Neuronal stem cell (in vitro differentiated cells): ENCODE data around the gene DLL3. TPM values are rescaled to one million over a fixed set of nuclear protein-coding genes. Genes with fewer than 3 reads are reported as not detected.
"Not testable (repeated sequence)": the region's sequence is repeated elsewhere in the genome, so short reads cannot be mapped to it uniquely, and the experiment has no call there.

Experiments used
- DNase-seq: peaks from one replicate; pipeline ENCODE4 v3.0.0-alpha.2; 2013; ENCODE audit warnings: low spot score
- H2AFZ ChIP-seq: one replicate; pipeline ENCODE4 v1.6.1; 2013; ENCODE audit warnings: mild to moderate bottlenecking, low read length, inconsistent platforms
- H2AK5ac ChIP-seq: 2 replicates; pipeline ENCODE4 v1.6.1; 2013; ENCODE audit warnings: low read depth, mild to moderate bottlenecking, inconsistent platforms, low read length, moderate library complexity, mixed read lengths
- H2BK120ac ChIP-seq: 2 replicates; pipeline ENCODE4 v1.6.1; 2013; ENCODE audit warnings: low read depth, mild to moderate bottlenecking, inconsistent platforms, low read length, moderate library complexity, mixed read lengths
- H2BK12ac ChIP-seq: one replicate; pipeline ENCODE4 v1.6.1; 2013; ENCODE audit warnings: low read length, inconsistent platforms
- H2BK15ac ChIP-seq: 2 replicates; pipeline ENCODE4 v1.6.1; 2013; ENCODE audit warnings: mild to moderate bottlenecking, low read length, inconsistent platforms, mixed read lengths
- H2BK5ac ChIP-seq: one replicate; pipeline ENCODE4 v1.6.1; 2013; ENCODE audit warnings: inconsistent platforms, mild to moderate bottlenecking, low read length, moderate library complexity
- H3K14ac ChIP-seq: one replicate; pipeline ENCODE4 v1.6.1; 2013; ENCODE audit warnings: low read length, inconsistent platforms
- H3K18ac ChIP-seq: 2 replicates; pipeline ENCODE4 v1.6.1; 2013; ENCODE audit warnings: low read length, inconsistent platforms
- H3K23ac ChIP-seq: 2 replicates; pipeline ENCODE4 v1.6.1; 2013; ENCODE audit warnings: low read depth, mild to moderate bottlenecking, mixed read lengths, low read length, inconsistent platforms; ENCODE audit not compliant: poor library complexity
- H3K27ac ChIP-seq: replicated peaks from 3 replicates; pipeline ENCODE4 v1.5.1; 2013; ENCODE audit warnings: low read length, inconsistent platforms
- H3K27me3 ChIP-seq, 3 experiments: 2 replicates each; pipeline ENCODE4 v1.6.1; 2013; ENCODE audit warnings: low read length in 3 of 3, mild to moderate bottlenecking in 2 of 3, inconsistent platforms in 1 of 3, low read depth in 1 of 3, mixed read lengths in 1 of 3, moderate library complexity in 1 of 3; ENCODE audit not compliant: control insufficient read depth in 3 of 3, insufficient read depth in 3 of 3
- H3K36me3 ChIP-seq, 2 donors: replicated peaks in 1 of 2; 2 replicates each; pipeline ENCODE4 v1.6.1; 2013; ENCODE audit warnings: low read length in 2 of 2; ENCODE audit not compliant: control insufficient read depth in 2 of 2, insufficient read depth in 2 of 2
- H3K4ac ChIP-seq: 2 replicates; pipeline ENCODE4 v1.6.1; 2013; ENCODE audit warnings: inconsistent platforms, mild to moderate bottlenecking, low read length, moderate library complexity
- H3K4me1 ChIP-seq, 2 donors: 1 replicate in 1 of 2; 2 replicates in 1 of 2; pipeline ENCODE4 v1.6.1; 2013; ENCODE audit warnings: low read length in 2 of 2, low read depth in 1 of 2; ENCODE audit not compliant: control insufficient read depth in 2 of 2, insufficient read depth in 1 of 2
- H3K4me2 ChIP-seq: one replicate; pipeline ENCODE4 v1.6.1; 2013; ENCODE audit warnings: mild to moderate bottlenecking, low read length, inconsistent platforms; ENCODE audit not compliant: insufficient read depth, poor library complexity, severe bottlenecking
- H3K4me3 ChIP-seq, 2 donors: 2 replicates each; pipeline ENCODE4 v1.5.1; 2013; ENCODE audit warnings: low read length in 2 of 2, mild to moderate bottlenecking in 2 of 2, inconsistent platforms in 1 of 2, moderate library complexity in 1 of 2
- H3K79me1 ChIP-seq: one replicate; pipeline ENCODE4 v1.6.1; 2013; ENCODE audit warnings: low read depth, mild to moderate bottlenecking, inconsistent platforms, low read length, moderate library complexity
- H3K9ac ChIP-seq: one replicate; pipeline ENCODE4 v1.6.1; 2013; ENCODE audit warnings: mild to moderate bottlenecking, low read depth, low read length, inconsistent platforms; ENCODE audit not compliant: poor library complexity
- H3K9me3 ChIP-seq, 2 donors: replicated peaks in 1 of 2; 2 replicates each; pipeline versions ENCODE3 to v1.6.1; 2013; ENCODE audit warnings: low read length in 2 of 2, mild to moderate bottlenecking in 2 of 2, inconsistent platforms in 1 of 2, low read depth in 1 of 2, mixed read lengths in 1 of 2, moderate library complexity in 1 of 2; ENCODE audit not compliant: control insufficient read depth in 2 of 2, insufficient read depth in 1 of 2
- H4K8ac ChIP-seq: one replicate; pipeline ENCODE4 v1.6.1; 2013; ENCODE audit warnings: low read depth, mild to moderate bottlenecking, inconsistent platforms, low read length, moderate library complexity
- H4K91ac ChIP-seq: one replicate; pipeline ENCODE4 v1.6.1; 2013; ENCODE audit warnings: low read length, low read depth, mild to moderate bottlenecking, inconsistent platforms; ENCODE audit not compliant: poor library complexity
- WGBS, 2 donors: extraction: QIAGEN DNeasy Blood & Tissue Kit; methylation state at CpG; one replicate each; pipeline ENCODE4 v1.1.7; 2013; ENCODE audit warnings: missing lambda C conversion rate in 2 of 2, mixed read lengths in 1 of 2; ENCODE audit not compliant: insufficient read length in 2 of 2, insufficient replicate concordance in 1 of 2; ENCODE audit errors: extremely low coverage in 2 of 2; 5-methylcytosine and 5-hydroxymethylcytosine counted together
- polyA plus RNA-seq, 2 experiments: library from polyadenylated mRNA; stranded (reverse); fragments of 200-250 nt; gene quantifications; one replicate each; pipeline ENCODE4 v1.2.3, GENCODE V29; 2013

The DLL3 gene, protein sequence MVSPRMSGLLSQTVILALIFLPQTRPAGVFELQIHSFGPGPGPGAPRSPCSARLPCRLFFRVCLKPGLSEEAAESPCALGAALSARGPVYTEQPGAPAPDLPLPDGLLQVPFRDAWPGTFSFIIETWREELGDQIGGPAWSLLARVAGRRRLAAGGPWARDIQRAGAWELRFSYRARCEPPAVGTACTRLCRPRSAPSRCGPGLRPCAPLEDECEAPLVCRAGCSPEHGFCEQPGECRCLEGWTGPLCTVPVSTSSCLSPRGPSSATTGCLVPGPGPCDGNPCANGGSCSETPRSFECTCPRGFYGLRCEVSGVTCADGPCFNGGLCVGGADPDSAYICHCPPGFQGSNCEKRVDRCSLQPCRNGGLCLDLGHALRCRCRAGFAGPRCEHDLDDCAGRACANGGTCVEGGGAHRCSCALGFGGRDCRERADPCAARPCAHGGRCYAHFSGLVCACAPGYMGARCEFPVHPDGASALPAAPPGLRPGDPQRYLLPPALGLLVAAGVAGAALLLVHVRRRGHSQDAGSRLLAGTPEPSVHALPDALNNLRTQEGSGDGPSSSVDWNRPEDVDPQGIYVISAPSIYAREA
- 4.0 TPM for polyA plus RNA-seq (2013, experiment 1 of 2)
- polyA plus RNA-seq (2013, experiment 2 of 2): 4.0 TPM

DNA sequence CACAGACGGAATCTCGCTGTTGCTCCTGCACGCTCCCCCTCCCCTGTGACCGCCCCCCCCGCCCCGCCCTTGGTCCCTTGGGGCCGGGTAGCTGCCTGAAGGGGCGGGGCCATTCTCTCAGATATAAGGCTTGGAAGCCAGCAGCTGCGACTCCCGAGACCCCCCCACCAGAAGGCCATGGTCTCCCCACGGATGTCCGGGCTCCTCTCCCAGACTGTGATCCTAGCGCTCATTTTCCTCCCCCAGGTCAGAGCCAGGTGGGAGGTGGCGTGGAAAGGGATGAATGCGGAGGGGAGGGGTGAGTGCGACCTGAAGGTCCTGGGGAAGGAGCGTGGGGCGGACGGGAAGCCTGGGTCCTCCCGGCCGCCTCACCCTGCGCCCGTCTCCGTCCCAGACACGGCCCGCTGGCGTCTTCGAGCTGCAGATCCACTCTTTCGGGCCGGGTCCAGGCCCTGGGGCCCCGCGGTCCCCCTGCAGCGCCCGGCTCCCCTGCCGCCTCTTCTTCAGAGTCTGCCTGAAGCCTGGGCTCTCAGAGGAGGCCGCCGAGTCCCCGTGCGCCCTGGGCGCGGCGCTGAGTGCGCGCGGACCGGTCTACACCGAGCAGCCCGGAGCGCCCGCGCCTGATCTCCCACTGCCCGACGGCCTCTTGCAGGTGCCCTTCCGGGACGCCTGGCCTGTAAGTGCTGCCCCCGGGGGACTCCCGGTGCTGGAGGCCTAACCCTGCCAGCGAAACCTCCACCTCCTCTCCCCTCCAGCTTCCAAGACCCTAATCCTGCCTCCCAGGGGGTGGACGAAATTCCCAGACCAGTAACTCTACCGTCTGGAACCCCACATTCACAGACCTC is at the start of gene DLL3:
TSS of gene DLL3 (plus strand) at position 150 of the 845 bp plus-strand sequence. CDS start at position 178, 28 bp downstream.
- H3K23ac ChIP-seq: peak within 1 kb of the TSS; percentile 66
- no peaks in the 10 kb centered on the region for H3K79me1 ChIP-seq
- peaks cover 11 to 48% (median 32%) of the 10 kb centered on the region in 3 experiments for H3K27me3 ChIP-seq
- no CpG with 5 or more reads among the region's 60 CpGs for WGBS, 2 donors
- peak within 1 kb of the TSS; percentile 4 for H2BK12ac ChIP-seq
- peak within 1 kb of the TSS; percentile 85 for H2AFZ ChIP-seq
- no peaks in the 10 kb centered on the region for H3K36me3 ChIP-seq
- H2BK120ac ChIP-seq: peak within 1 kb of the TSS; percentile 10
- no peak for DNase-seq
- no peak within 1 kb of the TSS for H3K4ac ChIP-seq
- peak within 1 kb of the TSS; percentile 53 for H3K9ac ChIP-seq
- H2AK5ac ChIP-seq: no peak within 1 kb of the TSS
- H3K9me3 ChIP-seq: peaks cover 0 to 4% of the 10 kb centered on the region in 2 donors
- peak within 1 kb of the TSS; percentile 76 for H3K18ac ChIP-seq
- H3K27ac ChIP-seq: no peak within 1 kb of the TSS
- H3K4me3 ChIP-seq: peak within 1 kb of the TSS; percentile 43 to 72
- peak within 1 kb of the TSS; percentile 86 for H3K4me2 ChIP-seq
- no peak within 1 kb of the TSS for H3K14ac ChIP-seq
- H4K91ac ChIP-seq: no peak within 1 kb of the TSS
- H2BK15ac ChIP-seq: peak within 1 kb of the TSS; percentile 19
- H3K4me1 ChIP-seq: peaks cover 7 to 9% of the 10 kb centered on the region in 2 donors
- H2BK5ac ChIP-seq: no peak within 1 kb of the TSS
- H4K8ac ChIP-seq: no peak within 1 kb of the TSS

DNA sequence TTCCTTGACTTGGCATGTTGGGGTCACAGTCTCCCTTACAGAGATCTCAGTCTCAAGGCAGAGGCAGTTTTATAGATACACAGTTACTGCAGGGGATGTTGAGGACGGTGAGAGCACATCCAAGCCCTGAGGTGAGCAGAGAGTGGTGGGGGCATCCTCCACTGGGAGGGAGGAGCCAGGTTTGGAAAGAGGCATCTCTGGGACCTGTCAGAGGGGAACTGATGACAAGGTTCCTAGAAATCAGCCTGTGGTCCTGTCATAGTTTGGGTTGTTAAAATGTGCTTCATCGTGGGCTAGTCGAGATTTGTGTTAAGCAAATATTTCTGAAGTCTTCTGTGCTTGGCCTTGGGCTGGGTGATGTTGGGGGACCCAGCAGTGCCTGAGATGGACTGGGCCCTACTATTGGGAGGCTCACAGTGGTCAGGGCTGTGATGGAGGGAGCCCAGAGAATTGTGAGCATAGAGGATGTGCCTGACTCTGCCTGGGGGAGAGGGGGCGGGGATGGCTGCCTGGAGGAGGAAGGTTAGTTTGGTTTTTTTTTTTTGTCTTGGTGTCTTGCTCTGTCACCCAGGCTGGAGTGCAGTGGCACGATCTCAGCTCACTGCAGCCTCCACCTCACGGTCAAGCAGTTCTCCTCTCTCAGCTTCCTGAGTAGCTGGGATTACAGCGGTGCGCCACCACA is 49.5 kb upstream of the DLL3 start:
- no peak overlapping the region for H2AFZ ChIP-seq
- no peak for DNase-seq
- no peak overlapping the region for H3K9ac ChIP-seq
- no peak overlapping the region for H3K27ac ChIP-seq
- H2AK5ac ChIP-seq: no peak overlapping the region
- H4K8ac ChIP-seq: no peak overlapping the region
- no peaks in the 10 kb centered on the region for H3K27me3 ChIP-seq
- peaks cover 27% of the 10 kb centered on the region for H3K79me1 ChIP-seq
- no peak overlapping the region for H4K91ac ChIP-seq
- no peak overlapping the region for H3K4ac ChIP-seq
- no peak overlapping the region for H3K18ac ChIP-seq
- H2BK15ac ChIP-seq: no peak overlapping the region
- WGBS, 2 donors: no CpG with 5 or more reads among the region's 8 CpGs
- no peaks in the 10 kb centered on the region for H3K9me3 ChIP-seq
- peaks cover 18 to 72% of the 10 kb centered on the region in 2 donors for H3K36me3 ChIP-seq
- no peak overlapping the region for H2BK120ac ChIP-seq
- H3K23ac ChIP-seq: no peak overlapping the region
- H2BK12ac ChIP-seq: no peak overlapping the region
- H2BK5ac ChIP-seq: no peak overlapping the region
- H3K4me2 ChIP-seq: no peak overlapping the region
- H3K4me3 ChIP-seq: no peak overlapping the region
- H3K4me1 ChIP-seq: peaks cover 3 to 6% of the 10 kb centered on the region in 2 donors
- H3K14ac ChIP-seq: no peak overlapping the region

DNA sequence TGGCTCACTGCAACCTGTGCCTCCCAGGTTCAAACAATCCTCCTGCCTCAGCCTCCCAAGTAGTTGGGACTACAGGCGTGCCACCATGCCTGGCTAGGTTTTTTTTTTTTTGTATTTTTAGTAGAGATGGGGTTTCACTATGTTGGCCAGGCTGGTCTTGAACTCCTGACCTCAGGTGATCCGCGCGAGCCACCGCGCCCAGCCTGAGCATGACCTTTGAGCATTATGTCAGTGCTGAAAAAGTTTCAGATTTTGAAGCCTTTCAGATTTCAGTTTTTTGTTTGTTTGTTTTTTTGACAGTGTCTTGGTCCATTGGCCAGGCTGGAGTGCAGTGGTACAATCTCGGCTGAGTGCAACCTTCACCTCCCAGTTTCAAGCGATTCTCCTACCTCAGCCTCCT is 47.5 kb upstream of the DLL3 start:
- not testable (repeated sequence) for H3K9me3 ChIP-seq, H3K23ac ChIP-seq, H2BK15ac ChIP-seq, H2BK120ac ChIP-seq, H3K4me3 ChIP-seq, H2AFZ ChIP-seq, H3K27me3 ChIP-seq, H4K8ac ChIP-seq, H3K9ac ChIP-seq, H3K4me2 ChIP-seq, H2BK5ac ChIP-seq, H3K18ac ChIP-seq, H2BK12ac ChIP-seq, H3K14ac ChIP-seq, H3K4me1 ChIP-seq, DNase-seq, H3K27ac ChIP-seq, H2AK5ac ChIP-seq, H4K91ac ChIP-seq, H3K4ac ChIP-seq
- peaks cover 23% of the 10 kb centered on the region for H3K79me1 ChIP-seq
- H3K36me3 ChIP-seq: peaks cover 18 to 78% of the 10 kb centered on the region in 2 donors
- WGBS, 2 donors: no CpG with 5 or more reads among the region's 8 CpGs
